ENCODE measurements around the gene DNAL1. TPM values are rescaled to one million over a fixed set of nuclear protein-coding genes. Genes with fewer than 3 reads are reported as not detected.

Gene DNAL1
- total RNA-seq, 4 donors from 2014 or later = 7.7 to 11.5 (median 8.1) TPM

DNA sequence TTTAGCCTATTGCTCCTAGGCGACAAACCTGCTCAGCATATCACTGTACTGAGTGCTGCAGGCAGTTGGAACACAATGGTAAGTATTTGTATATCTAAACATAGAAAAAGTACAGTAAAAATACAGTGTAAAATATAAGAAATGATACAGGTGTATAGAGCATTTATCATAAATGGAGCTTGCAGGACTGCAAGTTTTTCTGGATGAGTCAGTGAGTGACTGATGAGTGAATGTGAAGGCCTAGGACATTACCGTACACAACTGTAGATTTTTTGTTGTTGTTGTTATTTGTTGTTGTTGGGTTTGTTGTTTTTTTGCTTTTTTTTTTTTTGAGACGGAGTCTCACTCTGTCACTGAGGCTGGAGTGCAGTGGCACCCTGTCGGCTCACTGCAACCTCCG lies 36.0 kb downstream of the DNAL1 start:
- TF ChIP-seq, protein P1, sequence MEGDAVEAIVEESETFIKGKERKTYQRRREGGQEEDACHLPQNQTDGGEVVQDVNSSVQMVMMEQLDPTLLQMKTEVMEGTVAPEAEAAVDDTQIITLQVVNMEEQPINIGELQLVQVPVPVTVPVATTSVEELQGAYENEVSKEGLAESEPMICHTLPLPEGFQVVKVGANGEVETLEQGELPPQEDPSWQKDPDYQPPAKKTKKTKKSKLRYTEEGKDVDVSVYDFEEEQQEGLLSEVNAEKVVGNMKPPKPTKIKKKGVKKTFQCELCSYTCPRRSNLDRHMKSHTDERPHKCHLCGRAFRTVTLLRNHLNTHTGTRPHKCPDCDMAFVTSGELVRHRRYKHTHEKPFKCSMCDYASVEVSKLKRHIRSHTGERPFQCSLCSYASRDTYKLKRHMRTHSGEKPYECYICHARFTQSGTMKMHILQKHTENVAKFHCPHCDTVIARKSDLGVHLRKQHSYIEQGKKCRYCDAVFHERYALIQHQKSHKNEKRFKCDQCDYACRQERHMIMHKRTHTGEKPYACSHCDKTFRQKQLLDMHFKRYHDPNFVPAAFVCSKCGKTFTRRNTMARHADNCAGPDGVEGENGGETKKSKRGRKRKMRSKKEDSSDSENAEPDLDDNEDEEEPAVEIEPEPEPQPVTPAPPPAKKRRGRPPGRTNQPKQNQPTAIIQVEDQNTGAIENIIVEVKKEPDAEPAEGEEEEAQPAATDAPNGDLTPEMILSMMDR (IDR thresholded peaks at IDR 0.05) = no peak

DNA sequence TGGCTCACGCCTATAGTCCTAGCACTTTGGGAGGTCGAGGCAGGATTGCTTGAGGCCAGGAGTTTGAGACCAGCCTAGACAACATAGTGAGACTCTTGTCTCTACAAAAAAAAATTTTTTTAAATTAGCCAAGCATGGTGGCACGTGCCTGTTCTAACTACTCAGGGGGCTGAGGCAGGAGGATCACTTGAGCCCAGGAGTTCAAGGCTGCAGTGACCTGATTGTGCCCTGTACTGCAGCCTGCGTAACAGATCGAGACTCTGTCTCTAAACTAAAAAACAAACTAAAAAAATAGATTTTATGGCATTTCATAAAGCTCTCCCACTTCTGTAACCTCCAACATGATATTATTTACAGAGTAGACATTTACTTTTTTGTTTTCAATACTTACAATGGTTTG lies 39.8 kb downstream of the DNAL1 start:
- DNase-seq (ENCODE audit: low spot score) (no peak), ATAC-seq (ENCODE audit: low FRiP score) (no peak)
- TF ChIP-seq, protein P1 (IDR thresholded peaks at IDR 0.05) = no peak

More for the DNA sequence above, 36.0 kb downstream of the DNAL1 start:
- ATAC-seq (ENCODE audit: low FRiP score) = no peak
- no peak for DNase-seq (ENCODE audit: low spot score)

DNA sequence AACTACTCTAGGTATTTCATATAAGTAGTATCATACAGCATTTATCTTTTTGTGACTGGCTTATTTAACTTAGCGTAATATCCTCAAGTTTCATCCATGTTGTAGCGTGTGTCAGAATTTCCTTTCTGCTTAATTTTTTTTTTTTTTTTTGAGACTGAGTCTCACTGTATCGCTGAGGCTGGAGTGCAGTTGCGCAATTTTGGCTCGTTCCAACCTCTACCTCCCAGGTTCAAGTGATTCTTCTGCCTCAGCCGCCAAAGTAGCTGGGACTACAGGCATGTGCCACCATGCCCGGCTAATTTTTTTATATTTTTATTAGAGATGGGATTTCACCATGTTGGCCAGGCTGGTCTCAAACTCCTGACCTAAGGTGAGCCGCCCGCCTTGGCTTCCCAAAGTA lies 40.5 kb downstream of the DNAL1 start:
- ATAC-seq (ENCODE audit: low FRiP score) = no peak
- TF ChIP-seq, protein P1 (IDR thresholded peaks at IDR 0.05) = no peak
- DNase-seq (ENCODE audit: low spot score) = no peak

DNA sequence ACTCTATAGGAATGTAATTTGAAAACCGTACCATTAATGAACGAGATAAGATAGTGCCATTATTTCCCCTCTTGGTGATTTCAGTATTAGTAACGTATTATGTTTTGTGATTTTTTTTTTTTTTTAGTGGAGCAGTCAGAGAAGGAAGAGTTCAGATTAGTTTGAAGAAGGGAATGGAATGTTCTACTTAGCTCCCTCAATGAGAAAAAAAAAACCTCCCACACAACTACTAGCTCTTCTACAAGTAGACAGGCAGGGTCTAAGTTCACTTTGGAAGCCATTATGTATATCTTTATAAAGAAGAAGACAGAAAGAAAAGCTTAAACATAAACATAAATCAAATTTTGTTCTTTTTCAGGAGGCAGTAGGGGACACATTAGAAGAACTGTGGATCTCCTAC lies 42.1 kb downstream of the DNAL1 start:
- DNase-seq (ENCODE audit: low spot score) (no peak), ATAC-seq (ENCODE audit: low FRiP score) (no peak)
- TF ChIP-seq, protein P1 (IDR thresholded peaks at IDR 0.05) = no peak

GRCh38 chr14:73694083-73694482 lies 49.3 kb downstream of the DNAL1 start:
- no peak for DNase-seq (ENCODE audit: low spot score)
- TF ChIP-seq, protein P1 (IDR thresholded peaks at IDR 0.05) = no peak
- ATAC-seq (ENCODE audit: low FRiP score) = no peak

DNA sequence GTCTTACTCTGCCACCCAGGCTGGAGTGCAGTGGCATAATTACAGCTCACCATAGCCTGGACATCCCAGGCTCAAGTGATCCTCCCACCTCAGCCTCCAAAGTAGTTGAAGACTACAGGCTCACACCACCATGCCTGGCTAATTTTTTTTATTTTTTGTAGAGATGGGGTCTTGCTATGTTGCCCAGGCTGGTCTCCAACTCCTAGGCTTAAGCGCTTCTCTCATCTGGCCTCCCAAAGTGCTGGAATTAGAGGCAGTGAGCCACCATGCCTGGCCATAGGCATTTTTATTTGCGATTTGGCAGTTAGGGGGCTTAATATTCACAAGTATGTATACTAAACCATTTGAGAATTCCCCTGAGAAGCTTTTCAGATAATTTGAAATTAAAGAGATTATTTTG lies 50.3 kb downstream of the DNAL1 start:
- DNase-seq (ENCODE audit: low spot score) (no peak), ATAC-seq (ENCODE audit: low FRiP score) (no peak)
- TF ChIP-seq, protein P1 (IDR thresholded peaks at IDR 0.05) = no peak

GRCh38 chr14:73695997-73696396 lies 51.2 kb downstream of the DNAL1 start:
- no peak for ATAC-seq (ENCODE audit: low FRiP score)
- TF ChIP-seq, protein P1 (IDR thresholded peaks at IDR 0.05) = no peak

More at GRCh38 chr14:73695997-73696396, 51.2 kb downstream of the DNAL1 start:
- DNase-seq (ENCODE audit: low spot score) = no peak

All from omental fat pad (tissue), 4 donors.